A549 (cell line): ENCODE data around the gene WFDC1. TPM values are rescaled to one million over a fixed set of nuclear protein-coding genes. Genes with fewer than 3 reads are reported as not detected.

Experiments
- ATAC-seq, 2 experiments: fragments of 200-7000 bp in 1 of 2; fragments of >200 bp in 1 of 2; cut with Nextera tagmentation in 1 of 2; cut with Tn5 transposase in 1 of 2; 3 replicates each; pipeline versions ENCODE4 v1.8.0 to v1.9.1; 2018 to 2020; ENCODE audit warnings: mild to moderate bottlenecking in 1 of 2, moderate library complexity in 1 of 2
- CTCF ChIA-PET: fragments of 300-600 bp; sonication (Branson Sonifier 250); formaldehyde crosslinking; extraction: SDS; loops from one replicate; lab custom pipeline; 2021; ENCODE audit warnings: antibody characterized with exemption, inconsistent platforms; lab: Yijun Ruan, JAX
- POLR2A ChIA-PET: fragments of 350-600 bp; formaldehyde crosslinking; extraction: SDS; loops from one replicate; lab custom pipeline; 2021; ENCODE audit warnings: antibody characterized with exemption, inconsistent platforms; lab: Yijun Ruan, JAX
- DNase-seq, 2 experiments: peaks; one replicate each; pipeline versions ENCODE4 v3.0.0 to v3.0.0-alpha.2; 2011 to 2016; ENCODE audit warnings: low read depth in 1 of 2, low spot score in 1 of 2
- FAIRE-seq: peaks from 2 replicates; lab custom pipeline; 2011; peaks lifted over from hg19 to GRCh38; lab: Jason Lieb, UNC
- H3K27ac ChIP-seq, 2 experiments: fragments of >200 bp; sonication (Bioruptor Twin); formaldehyde crosslinking; 3 replicates each; pipeline ENCODE4 v1.5.1; 2016 to 2017
- H3K4me1 ChIP-seq: fragments of >200 bp; sonication (Bioruptor Twin); formaldehyde crosslinking; 3 replicates; pipeline ENCODE4 v1.6.1; 2016
- H3K4me2 ChIP-seq: fragments of >200 bp; sonication (Bioruptor Twin); formaldehyde crosslinking; 3 replicates; pipeline ENCODE4 v1.6.1; 2016
- H3K4me3 ChIP-seq: fragments of >200 bp; sonication (Bioruptor Twin); formaldehyde crosslinking; 3 replicates; pipeline ENCODE4 v1.5.1; 2016
- H3K9me3 ChIP-seq: fragments of >200 bp; sonication (Bioruptor Twin); formaldehyde crosslinking; 3 replicates; pipeline ENCODE4 v1.6.1; 2016
- CBX2 ChIP-seq: fragments of 200-600 bp; sonication (generic); IDR thresholded peaks from 2 replicates; pipeline ENCODE4 v1.6.1; 2016; ENCODE audit warnings: low read depth, mild to moderate bottlenecking, borderline replicate concordance
- CBX8 ChIP-seq: fragments of 200-600 bp; sonication (generic); IDR thresholded peaks from 2 replicates; pipeline ENCODE4 v1.6.1; 2016
- CEBPB ChIP-seq, 2 experiments: fragments of >200 bp in 1 of 2; sonication (Bioruptor Twin) in 1 of 2; formaldehyde crosslinking in 1 of 2; IDR thresholded peaks; 2 replicates each; pipeline ENCODE4 v1.6.1; 2012 to 2016
- CHD4 ChIP-seq: fragments of 200-600 bp; sonication (generic); IDR thresholded peaks from 2 replicates; pipeline ENCODE4 v1.6.1; 2016; ENCODE audit warnings: antibody characterized with exemption, mild to moderate bottlenecking, borderline replicate concordance
- EHF ChIP-seq: fragments of 250-450 bp; sonication (Bioruptor Pico); IDR thresholded peaks from 2 replicates; pipeline ENCODE4 v1.5.0; 2020; ENCODE audit warnings: mild to moderate bottlenecking
- ESRRA ChIP-seq: fragments of 150-350 bp; IDR thresholded peaks from 2 replicates; pipeline ENCODE4 v1.6.1; 2014; ENCODE audit warnings: mild to moderate bottlenecking, low read length, borderline replicate concordance
- FOSL2 ChIP-seq, 2 experiments: fragments of 450-650 bp in 1 of 2; fragments of >200 bp in 1 of 2; sonication (Bioruptor Twin) in 1 of 2; formaldehyde crosslinking; IDR thresholded peaks; 2 replicates each; pipeline versions ENCODE4 v1.5.0 to v1.6.1; 2016 to 2020; ENCODE audit warnings: mild to moderate bottlenecking in 1 of 2, moderate library complexity in 1 of 2
- GATA3 ChIP-seq: IDR thresholded peaks from 2 replicates; pipeline ENCODE4 v1.6.1; 2012; ENCODE audit warnings: borderline replicate concordance
- HOXA7 ChIP-seq: fragments of 250-450 bp; sonication (Bioruptor Pico); IDR thresholded peaks from 2 replicates; pipeline ENCODE4 v1.5.0; 2020; ENCODE audit warnings: mild to moderate bottlenecking, moderate library complexity
- HOXB13 ChIP-seq: fragments of 250-450 bp; sonication (Bioruptor Pico); IDR thresholded peaks from 2 replicates; pipeline ENCODE4 v1.5.0; 2020; ENCODE audit warnings: low read depth, mild to moderate bottlenecking, moderate library complexity
- HOXB5 ChIP-seq: fragments of 250-450 bp; sonication (Bioruptor Pico); IDR thresholded peaks from 2 replicates; pipeline ENCODE4 v1.5.0; 2020; ENCODE audit warnings: mild to moderate bottlenecking, moderate library complexity
- KDM1A ChIP-seq: fragments of 200-600 bp; sonication (generic); IDR thresholded peaks from 2 replicates; pipeline ENCODE4 v1.6.1; 2016; ENCODE audit warnings: low read depth, mild to moderate bottlenecking
- KDM5A ChIP-seq: fragments of 200-600 bp; sonication (generic); IDR thresholded peaks from 2 replicates; pipeline ENCODE4 v1.6.1; 2016; ENCODE audit warnings: antibody characterized with exemption, mild to moderate bottlenecking
- MYC ChIP-seq: IDR thresholded peaks from 2 replicates; pipeline ENCODE4 v1.6.1; 2012; ENCODE audit warnings: mild to moderate bottlenecking, inconsistent platforms, low read length, improper control_type of control experiment, borderline replicate concordance
- NFE2L2 ChIP-seq: fragments of 150-350 bp; conservative IDR thresholded peaks from 2 replicates; pipeline ENCODE4 v1.6.1; 2014; ENCODE audit warnings: low read length
- NPAS2 ChIP-seq: fragments of 250-450 bp; sonication (Bioruptor Pico); IDR thresholded peaks from 2 replicates; pipeline ENCODE4 v1.8.0; 2022; ENCODE audit warnings: mild to moderate bottlenecking, moderate library complexity, borderline replicate concordance
- NR3C1 ChIP-seq: fragments of >200 bp; sonication (Bioruptor Twin); formaldehyde crosslinking; IDR thresholded peaks from 3 replicates; pipeline ENCODE4 v1.6.1; 2017
- PHF8 ChIP-seq: fragments of 200-600 bp; sonication (generic); IDR thresholded peaks from 2 replicates; pipeline ENCODE4 v1.6.1; 2016; ENCODE audit warnings: low read depth, mild to moderate bottlenecking, antibody characterized with exemption, moderate library complexity, borderline replicate concordance
- POLR2A ChIP-seq: IDR thresholded peaks from 2 replicates; pipeline ENCODE4 v1.6.1; 2012; ENCODE audit warnings: mild to moderate bottlenecking, low read length
- POLR2AphosphoS2 ChIP-seq: conservative IDR thresholded peaks from 2 replicates; pipeline ENCODE4 v1.6.1; 2012; ENCODE audit warnings: low read length, improper control_type of control experiment, inconsistent platforms
- RARB ChIP-seq: fragments of 250-450 bp; sonication (Bioruptor Pico); IDR thresholded peaks from 2 replicates; pipeline ENCODE4 v1.8.0; 2021; ENCODE audit warnings: mild to moderate bottlenecking, moderate library complexity
- RFX5 ChIP-seq: fragments of 450-650 bp; IDR thresholded peaks from 2 replicates; pipeline ENCODE4 v1.7.1; 2014; ENCODE audit warnings: antibody characterized with exemption, mild to moderate bottlenecking, moderate library complexity
- RNF2 ChIP-seq: fragments of 200-600 bp; sonication (generic); IDR thresholded peaks from 2 replicates; pipeline ENCODE4 v1.6.1; 2016; ENCODE audit warnings: low read depth, mild to moderate bottlenecking, antibody characterized with exemption, moderate library complexity, borderline replicate concordance
- TFCP2L1 ChIP-seq: fragments of 250-450 bp; sonication (Bioruptor Pico); IDR thresholded peaks from 2 replicates; pipeline ENCODE4 v1.5.0; 2021; ENCODE audit warnings: mild to moderate bottlenecking
- TP53 ChIP-seq: fragments of 250-450 bp; sonication (Bioruptor Pico); IDR thresholded peaks from 2 replicates; pipeline ENCODE4 v1.5.0; 2021; ENCODE audit warnings: mild to moderate bottlenecking, moderate library complexity
- ZFP36 ChIP-seq: fragments of 450-650 bp; IDR thresholded peaks from 2 replicates; pipeline ENCODE4 v1.6.1; 2014; ENCODE audit warnings: borderline replicate concordance; ENCODE audit not compliant: partially characterized antibody
- ZNF302 ChIP-seq: fragments of 250-450 bp; sonication (Bioruptor Pico); IDR thresholded peaks from 2 replicates; pipeline ENCODE4 v1.9.0; 2021; ENCODE audit warnings: inconsistent platforms, mild to moderate bottlenecking, moderate library complexity
- ZSCAN20 ChIP-seq: fragments of 250-450 bp; sonication (Bioruptor Pico); IDR thresholded peaks from 2 replicates; pipeline ENCODE4 v1.8.0; 2022; ENCODE audit warnings: mild to moderate bottlenecking, moderate library complexity
- WGBS: methylation state at CpG from one replicate; pipeline ENCODE4 v1.1.6; 2017; ENCODE audit errors: missing lambda C conversion rate; 5-methylcytosine and 5-hydroxymethylcytosine counted together
- polyA plus RNA-seq, 4 experiments: library from polyadenylated mRNA; depleted of rRNA in 3 of 4; stranded (reverse); fragments of >200 nt; fragmentation: RNase III in 1 of 4; extraction: RNeasy Plus Mini Kit Qiagen cat#74134 plus additional on column Dnase treatment in 1 of 4; gene quantifications; 2 replicates in 3 of 4; 3 replicates in 1 of 4; pipeline ENCODE4 v1.2.3, GENCODE V29; 2011 to 2017
- TF ChIP-seq, protein P1 (sequence below): fragments of 450-650 bp; IDR thresholded peaks from 2 replicates; pipeline ENCODE4 v1.6.1; 2014; ENCODE audit warnings: antibody characterized with exemption
- TF ChIP-seq, protein P2 (sequence below): IDR thresholded peaks from 2 replicates; pipeline ENCODE4 v1.6.1; 2012
- TF ChIP-seq, protein P3 (sequence below): IDR thresholded peaks from 2 replicates; pipeline ENCODE4 v1.6.1; 2012; ENCODE audit warnings: low read depth, borderline replicate concordance
- TF ChIP-seq, protein P4 (sequence below): fragments of 150-350 bp; IDR thresholded peaks from 2 replicates; pipeline ENCODE4 v1.6.1; 2014; ENCODE audit warnings: low read depth, mild to moderate bottlenecking, low read length

The WFDC1 gene
- polyA plus RNA-seq, 2 of the 4 experiments (the other 2 are of a cell fraction), result not detected

DNA sequence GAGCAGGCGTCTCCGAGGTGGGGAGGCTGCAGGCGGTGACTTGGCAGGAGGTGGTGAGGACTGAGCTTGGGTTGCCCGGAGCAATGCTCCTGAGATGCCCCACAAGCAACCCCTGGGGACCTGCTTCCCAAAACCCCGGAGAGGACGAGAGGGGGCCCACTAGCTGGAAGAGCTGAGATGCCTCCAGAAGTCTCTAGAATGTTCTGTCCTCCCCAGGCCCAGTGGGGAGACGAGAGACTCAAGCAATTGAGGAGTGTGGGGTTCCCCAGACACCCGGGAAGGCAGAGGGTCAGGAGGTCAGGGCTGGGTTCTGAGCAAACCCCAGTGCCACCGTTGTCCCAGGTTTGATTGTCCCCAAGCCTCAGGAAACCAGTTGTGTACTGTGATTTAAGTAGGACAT, 52.5 kb downstream of the WFDC1 start:
- Histone ChIP-seq H3K9me3 (no peaks in the 10 kb centered on the region), H3K27ac (no peak overlapping the region), H3K4me3 (no peak overlapping the region), H3K4me2 (no peak overlapping the region)
- FAIRE-seq, result no peak
- ATAC-seq, result no peak
- POLR2A ChIA-PET, result no interaction called here
- 43% methylated on average over 5 of the region's 9 CpGs for WGBS
- CTCF ChIA-PET, result interaction anchor here (1.9 kb wide), 1 partner anchor 16 kb away, joined by 4 read pairs; no protein-coding TSS in a partner anchor
- DNase-seq, result no peak
- TF ChIP-seq ESRRA (no peak), GATA3 (no peak), KDM5A (no peak), TFCP2L1 (CRISPR knock-in tag) (no peak), CBX2 (no peak), ZSCAN20 (CRISPR knock-in tag) (no peak), HOXB5 (no peak), CEBPB (IDR thresholded peaks at IDR 0.05) (no peak), NPAS2 (CRISPR knock-in tag) (no peak), ZNF302 (CRISPR knock-in tag) (no peak), RFX5 (no peak), RNF2 (no peak), HOXB13 (no peak)
- TF ChIP-seq, protein P1, sequence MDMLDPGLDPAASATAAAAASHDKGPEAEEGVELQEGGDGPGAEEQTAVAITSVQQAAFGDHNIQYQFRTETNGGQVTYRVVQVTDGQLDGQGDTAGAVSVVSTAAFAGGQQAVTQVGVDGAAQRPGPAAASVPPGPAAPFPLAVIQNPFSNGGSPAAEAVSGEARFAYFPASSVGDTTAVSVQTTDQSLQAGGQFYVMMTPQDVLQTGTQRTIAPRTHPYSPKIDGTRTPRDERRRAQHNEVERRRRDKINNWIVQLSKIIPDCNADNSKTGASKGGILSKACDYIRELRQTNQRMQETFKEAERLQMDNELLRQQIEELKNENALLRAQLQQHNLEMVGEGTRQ, result no peak
- TF ChIP-seq, protein P2, sequence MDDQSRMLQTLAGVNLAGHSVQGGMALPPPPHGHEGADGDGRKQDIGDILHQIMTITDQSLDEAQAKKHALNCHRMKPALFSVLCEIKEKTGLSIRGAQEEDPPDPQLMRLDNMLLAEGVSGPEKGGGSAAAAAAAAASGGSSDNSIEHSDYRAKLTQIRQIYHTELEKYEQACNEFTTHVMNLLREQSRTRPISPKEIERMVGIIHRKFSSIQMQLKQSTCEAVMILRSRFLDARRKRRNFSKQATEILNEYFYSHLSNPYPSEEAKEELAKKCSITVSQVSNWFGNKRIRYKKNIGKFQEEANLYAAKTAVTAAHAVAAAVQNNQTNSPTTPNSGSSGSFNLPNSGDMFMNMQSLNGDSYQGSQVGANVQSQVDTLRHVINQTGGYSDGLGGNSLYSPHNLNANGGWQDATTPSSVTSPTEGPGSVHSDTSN, result no peak
- TF ChIP-seq, protein P3, sequence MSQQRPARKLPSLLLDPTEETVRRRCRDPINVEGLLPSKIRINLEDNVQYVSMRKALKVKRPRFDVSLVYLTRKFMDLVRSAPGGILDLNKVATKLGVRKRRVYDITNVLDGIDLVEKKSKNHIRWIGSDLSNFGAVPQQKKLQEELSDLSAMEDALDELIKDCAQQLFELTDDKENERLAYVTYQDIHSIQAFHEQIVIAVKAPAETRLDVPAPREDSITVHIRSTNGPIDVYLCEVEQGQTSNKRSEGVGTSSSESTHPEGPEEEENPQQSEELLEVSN, result no peak
- TF ChIP-seq, all 56 proteins: peak for 0
- no peaks in the 10 kb centered on the region for H3K4me1 ChIP-seq

DNA sequence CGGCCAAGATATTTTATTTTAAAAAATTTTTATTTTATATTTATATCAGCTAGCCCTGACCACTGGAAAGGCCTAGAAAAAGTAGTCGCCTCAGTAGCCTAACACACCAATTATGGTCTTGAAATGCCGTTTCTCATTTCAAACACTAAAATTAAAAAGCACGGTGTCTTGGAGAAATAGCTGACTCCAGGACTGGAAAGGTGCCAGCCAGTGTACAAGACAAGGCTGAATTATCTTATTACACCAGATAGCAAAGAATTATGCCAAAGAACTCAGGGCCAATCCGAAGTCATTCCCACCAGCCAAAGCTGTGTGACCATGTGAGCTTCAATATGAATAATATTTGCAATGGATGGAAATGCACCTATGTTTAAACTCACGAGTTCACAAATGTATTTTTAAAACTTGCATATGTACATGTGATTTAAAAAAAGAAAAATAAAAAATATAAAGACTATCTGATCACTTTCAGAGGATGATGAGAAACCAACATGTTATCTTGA, 53.8 kb downstream of the WFDC1 start:
- ATAC-seq, result no peak
- POLR2A ChIA-PET, result no interaction called here
- WGBS, result 51% methylated on average over 6 of the region's 6 CpGs

DNA sequence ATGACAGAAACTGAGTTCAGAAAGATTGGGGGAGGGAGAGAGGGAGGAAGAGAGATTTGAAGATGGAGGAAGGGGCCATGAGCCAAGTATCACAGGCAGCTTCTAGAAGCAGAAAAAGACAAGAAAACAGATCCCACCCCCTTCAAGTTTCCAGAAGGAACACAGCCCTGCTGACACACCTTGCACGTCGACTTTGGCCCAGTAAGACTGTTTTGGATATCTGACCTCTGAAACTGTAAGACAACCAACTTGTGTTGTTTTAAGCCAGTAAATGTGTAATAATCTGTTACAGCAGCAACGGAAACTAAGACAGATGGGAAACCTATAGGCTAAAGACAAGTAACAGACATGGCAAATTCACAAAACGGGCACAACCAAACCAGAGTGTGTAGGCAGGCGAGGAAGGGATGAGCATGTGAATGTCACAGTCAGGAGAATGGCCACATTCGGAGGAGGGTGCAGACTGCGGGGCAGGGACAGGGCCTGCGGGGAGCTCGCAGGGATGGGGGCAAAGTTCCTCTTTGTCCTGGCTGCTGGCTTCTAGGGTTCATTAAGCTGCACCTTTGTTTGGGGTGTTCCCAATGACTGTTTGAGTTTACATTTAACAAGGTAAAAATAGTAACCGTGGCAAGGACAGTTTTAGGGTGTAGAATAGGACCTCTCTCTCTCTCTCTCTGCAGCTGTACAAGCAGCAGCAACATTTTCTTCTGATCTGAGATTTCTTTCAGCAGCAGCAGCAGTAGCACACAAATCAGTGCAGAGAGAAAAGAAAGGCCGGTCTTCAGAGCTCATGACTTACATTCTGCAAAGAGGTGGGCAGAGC, 55.4 kb downstream of the WFDC1 start:
- POLR2A ChIA-PET, result no interaction called here
- CTCF ChIA-PET, result interaction anchor here (1.1 kb wide), 1 partner anchor 9 kb away, joined by 3 read pairs; no protein-coding TSS in a partner anchor

More for the DNA sequence above, 53.8 kb downstream of the WFDC1 start:
- no peak for DNase-seq
- TF ChIP-seq KDM1A (no peak), PHF8 (no peak), POLR2A (no peak), HOXB13 (no peak), NFE2L2 (no peak), NR3C1 (no peak), FOSL2 (IDR thresholded peaks at IDR 0.05) (no peak), FOSL2 (CRISPR knock-in tag; IDR thresholded peaks at IDR 0.05) (no peak), RARB (no peak), CHD4 (no peak)
- TF ChIP-seq, all 56 proteins: peak for 0
- H3K4me2 ChIP-seq, result no peak overlapping the region
- H3K9me3 ChIP-seq, result no peaks in the 10 kb centered on the region
- no peak overlapping the region for H3K27ac ChIP-seq
- CTCF ChIA-PET, result no interaction called here
- no peaks in the 10 kb centered on the region for H3K4me1 ChIP-seq
- H3K4me3 ChIP-seq, result no peak overlapping the region
- FAIRE-seq, result no peak

More for the DNA sequence above, 55.4 kb downstream of the WFDC1 start:
- no peak for DNase-seq
- Histone ChIP-seq H3K4me3 (no peak overlapping the region), H3K9me3 (no peaks in the 10 kb centered on the region), H3K27ac (no peak overlapping the region), H3K4me1 (no peaks in the 10 kb centered on the region), H3K4me2 (no peak overlapping the region)
- TF ChIP-seq ZFP36 (no peak), FOSL2 (IDR thresholded peaks at IDR 0.05) (no peak), FOSL2 (CRISPR knock-in tag; IDR thresholded peaks at IDR 0.05) (no peak), CBX2 (no peak), EHF (CRISPR knock-in tag) (no peak), TFCP2L1 (CRISPR knock-in tag) (no peak), POLR2AphosphoS2 (no peak), HOXA7 (CRISPR knock-in tag) (no peak), TP53 (CRISPR knock-in tag) (no peak), MYC (no peak), CBX8 (no peak)
- TF ChIP-seq, protein P4, sequence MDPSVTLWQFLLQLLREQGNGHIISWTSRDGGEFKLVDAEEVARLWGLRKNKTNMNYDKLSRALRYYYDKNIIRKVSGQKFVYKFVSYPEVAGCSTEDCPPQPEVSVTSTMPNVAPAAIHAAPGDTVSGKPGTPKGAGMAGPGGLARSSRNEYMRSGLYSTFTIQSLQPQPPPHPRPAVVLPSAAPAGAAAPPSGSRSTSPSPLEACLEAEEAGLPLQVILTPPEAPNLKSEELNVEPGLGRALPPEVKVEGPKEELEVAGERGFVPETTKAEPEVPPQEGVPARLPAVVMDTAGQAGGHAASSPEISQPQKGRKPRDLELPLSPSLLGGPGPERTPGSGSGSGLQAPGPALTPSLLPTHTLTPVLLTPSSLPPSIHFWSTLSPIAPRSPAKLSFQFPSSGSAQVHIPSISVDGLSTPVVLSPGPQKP, result no peak
- no peak for ATAC-seq
- whole genome bisulfite sequencing, result 70% methylated on average over 11 of the region's 11 CpGs
- FAIRE-seq, result no peak
